Activated CD8-positive, alpha-beta memory T cell treated with anti-CD3 and anti-CD28 coated beads for 4 hours (primary cell): ENCODE data around the gene NKX2-3.

Experiments
- DNase-seq, 2 donors: peaks; one replicate each; pipeline ENCODE4 v3.0.0-alpha.2; 2020; ENCODE audit warnings: low read depth in 2 of 2

Gene NKX2-3

DNA sequence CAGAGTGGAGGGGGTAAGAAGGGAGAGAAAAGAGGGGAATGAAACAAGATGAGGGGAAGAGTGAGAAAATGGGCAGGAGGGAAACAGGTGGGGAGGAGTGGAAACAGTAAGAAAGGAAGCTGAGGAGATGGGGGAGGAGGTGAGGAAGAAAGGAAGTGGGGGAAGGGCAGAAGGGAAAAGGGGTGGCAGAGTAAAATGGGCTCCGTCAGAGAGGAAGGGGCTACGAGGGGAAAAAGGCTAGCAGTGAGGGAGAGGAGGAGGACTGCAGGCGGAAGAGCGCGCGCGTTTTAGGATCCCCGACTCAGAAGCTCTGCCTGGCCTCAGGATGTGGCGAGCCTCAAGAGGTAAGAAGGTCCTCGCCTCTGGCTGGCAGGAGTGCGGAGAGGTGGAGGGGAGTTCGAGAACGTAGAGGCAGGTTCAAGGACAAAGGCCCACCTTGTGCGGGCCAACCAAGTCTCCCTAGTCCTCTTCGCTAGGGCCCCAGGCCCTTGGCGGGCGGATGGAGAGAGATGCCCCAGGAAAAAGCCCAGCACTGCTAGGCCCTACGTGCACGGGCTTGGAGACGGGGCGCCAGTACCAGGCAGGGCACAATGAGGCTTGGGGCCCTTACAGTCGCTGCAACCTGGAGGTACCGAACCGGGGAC lies 5.8 kb upstream of the NKX2-3 start:
- DNase-seq, result no peak

DNA sequence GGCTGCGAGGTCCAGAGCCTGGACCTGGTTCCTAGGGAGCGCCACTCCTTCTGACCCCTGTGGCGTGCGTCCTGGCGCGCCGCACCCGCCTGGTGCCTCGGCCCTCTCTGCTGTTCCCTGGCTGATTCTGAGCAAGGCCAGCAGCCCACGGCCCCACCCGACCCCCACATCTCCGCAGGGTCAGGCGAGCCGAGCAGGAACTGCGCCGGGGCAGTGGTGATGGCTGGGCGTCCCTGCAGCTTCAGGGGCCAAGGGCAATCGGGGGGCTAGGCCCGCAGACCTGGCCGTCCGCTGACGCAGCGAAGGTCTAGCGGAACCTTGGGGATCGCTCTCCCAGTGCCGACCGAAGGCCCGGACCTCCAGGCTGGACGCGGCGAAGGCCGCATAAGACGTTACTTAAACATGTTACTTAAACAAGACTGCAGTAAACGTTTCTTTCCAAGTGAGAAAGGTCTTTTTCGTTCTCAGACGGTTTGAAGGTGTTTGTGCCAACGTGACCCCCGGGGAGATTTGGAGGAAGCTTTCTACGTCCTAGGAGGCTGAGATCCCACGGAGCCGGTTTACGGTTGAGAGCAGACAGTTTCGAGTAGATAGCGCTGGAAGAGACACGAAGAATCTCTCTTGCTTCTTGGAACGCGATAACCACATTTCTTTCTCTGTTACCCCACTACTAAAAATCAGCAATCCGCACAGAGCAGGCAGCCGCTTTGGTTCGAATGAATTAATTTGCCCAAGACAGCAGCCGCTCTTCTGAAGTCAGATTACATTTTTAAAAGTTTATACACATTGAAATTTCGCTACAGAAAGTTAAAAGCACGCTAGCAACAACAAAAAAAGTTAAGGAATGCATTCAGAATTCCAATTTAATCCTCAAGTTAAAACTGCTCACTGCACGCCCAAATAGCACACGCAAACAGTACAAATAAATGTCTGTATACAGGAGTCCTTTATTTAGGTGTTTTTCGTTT lies 4.9 kb upstream of the NKX2-3 start:
- DNase-seq, result no peak

DNA sequence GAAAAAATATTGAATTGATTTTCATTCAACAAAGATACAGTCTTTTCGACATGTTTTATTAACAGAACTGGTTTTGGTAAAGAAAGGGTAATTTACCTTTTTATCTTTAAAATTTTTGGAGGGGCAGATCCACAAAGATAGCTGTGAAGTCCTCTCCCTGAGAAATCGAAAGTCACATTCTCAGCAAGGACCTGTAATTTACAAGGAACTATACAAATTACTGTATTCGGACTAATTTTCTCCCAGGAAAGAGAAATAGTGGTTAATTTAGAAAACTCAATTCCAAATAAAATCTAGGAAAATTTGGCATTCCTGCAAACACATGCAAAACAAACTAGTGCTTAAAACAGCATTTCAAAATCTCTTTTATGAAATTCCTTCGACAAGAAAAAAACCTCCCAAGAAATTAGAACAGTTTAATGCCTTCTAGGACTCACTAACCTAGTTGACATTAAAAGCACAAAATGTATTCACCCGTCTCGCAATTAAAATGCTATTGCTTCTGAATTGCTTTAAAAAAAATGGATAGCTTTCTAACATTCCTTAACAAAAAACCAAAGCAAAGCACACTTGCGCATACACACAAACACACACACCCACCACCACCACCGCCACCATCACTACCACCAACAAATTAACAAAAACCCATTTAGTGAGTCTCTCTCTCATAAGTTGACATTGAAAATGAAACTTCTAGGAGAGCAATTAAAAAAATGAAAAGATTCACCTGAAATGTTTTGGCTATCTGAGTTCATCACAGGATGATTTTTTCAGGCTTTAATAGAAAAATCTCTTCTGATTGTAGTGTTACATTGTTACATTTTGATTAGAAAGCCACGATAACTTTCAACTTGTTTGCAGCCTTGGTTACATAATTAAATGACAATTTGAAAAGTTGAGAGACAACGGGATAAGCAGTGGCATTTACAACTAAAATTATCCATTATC lies 4.0 kb upstream of the NKX2-3 start:
- no peak for DNase-seq

DNA sequence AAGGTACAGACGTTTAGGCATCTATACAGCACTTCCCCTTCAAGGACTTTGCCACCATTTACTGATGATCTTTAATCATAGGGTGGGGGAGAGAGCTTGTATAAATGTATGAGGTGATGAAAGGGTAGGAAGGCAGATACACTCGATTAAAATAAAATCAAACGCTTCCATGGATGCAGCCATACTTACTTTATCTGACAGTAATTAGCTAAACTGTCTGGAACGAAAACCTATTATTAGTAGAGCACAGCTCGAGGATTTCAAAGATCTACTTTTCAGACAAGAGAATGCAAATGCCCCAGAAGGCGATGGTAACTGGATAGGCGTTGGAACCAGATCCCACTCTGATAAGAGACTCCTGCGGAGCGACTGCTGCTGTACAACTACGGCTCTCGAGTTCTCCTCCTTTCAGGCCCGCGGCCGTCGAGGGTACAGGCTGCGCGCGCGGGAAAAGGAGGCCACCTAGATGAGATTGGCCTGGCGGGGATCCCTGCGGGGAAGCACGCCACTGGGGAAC lies 3.1 kb upstream of the NKX2-3 start:
- no peak for DNase-seq

DNA sequence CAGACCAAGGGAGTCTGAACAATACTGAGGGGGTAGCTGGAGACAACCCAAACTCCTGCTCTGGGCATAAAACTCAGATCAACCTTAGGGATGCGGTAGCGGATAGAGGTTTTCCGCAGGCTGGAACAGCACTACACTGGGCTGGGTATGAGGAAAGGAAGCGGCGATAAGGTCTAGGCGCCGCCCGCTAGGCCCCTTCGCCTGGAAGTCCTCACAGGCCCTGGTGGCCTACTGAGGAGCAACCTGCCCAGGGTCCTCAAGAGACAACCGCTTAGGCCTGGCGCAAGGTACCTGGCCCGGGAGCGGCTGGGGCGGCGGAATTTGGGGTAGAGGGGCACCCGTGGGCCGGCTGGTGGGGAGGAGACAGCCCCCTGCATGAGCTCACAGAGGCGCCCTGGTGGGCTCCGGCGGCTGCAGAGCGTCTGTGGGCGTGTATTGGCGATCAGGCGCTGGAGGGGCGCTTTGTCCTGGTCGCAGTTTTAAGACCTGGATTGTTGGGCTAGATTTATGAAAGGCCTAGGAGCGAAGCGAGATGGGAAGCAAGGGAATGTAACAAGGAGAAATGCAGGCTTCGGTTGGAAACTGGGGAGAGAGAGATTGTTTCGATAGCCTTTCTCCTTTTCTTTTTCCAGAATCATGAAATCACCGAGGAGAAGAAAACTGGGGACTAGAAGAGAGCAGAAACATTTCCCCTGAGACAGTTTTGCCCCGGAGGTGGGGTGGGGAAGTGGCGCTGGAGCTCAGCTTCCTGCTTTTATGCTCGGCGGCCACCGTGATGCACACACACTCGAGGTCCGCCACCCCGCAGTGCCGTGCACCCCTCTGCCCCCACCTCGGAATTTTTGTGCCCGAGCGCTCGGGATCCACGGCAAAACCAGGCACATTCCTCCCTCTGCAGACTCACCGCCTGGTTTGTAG lies 2.4 kb upstream of the NKX2-3 start:
- DNase-seq, result no peak

DNA sequence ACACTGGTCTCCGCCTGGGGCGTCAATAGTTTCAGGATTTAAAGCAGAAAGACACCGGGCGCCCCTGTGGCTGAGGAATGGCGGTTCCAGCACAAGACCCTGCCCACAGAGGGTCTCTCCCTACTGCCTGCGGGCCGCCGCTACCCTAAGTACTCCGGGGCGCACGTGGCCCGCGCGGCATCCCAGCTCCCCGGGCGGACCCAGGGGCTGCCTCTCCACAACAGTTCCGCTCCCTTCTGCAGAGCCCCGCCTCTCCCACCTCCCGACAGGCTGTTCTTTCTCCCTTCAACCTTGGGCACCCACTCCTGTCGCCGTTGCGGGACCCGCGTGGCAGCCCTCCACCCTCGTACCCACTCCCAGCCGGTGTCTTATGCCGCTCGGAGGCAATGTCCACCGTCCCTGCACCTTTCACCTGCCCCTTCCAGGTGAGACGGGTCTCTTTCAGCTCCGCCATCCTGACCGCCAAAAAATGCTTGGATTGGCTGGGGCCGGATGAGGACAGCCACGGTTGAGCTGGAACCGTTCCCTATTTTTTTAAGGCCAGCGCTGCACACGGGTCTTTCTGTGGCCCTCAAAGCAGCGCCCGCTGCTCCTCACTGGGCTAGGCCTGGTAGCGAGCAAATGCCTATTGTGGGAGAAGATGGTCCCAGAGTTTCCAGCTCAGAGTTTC lies 1.6 kb upstream of the NKX2-3 start:
- DNase-seq, result no peak

DNA sequence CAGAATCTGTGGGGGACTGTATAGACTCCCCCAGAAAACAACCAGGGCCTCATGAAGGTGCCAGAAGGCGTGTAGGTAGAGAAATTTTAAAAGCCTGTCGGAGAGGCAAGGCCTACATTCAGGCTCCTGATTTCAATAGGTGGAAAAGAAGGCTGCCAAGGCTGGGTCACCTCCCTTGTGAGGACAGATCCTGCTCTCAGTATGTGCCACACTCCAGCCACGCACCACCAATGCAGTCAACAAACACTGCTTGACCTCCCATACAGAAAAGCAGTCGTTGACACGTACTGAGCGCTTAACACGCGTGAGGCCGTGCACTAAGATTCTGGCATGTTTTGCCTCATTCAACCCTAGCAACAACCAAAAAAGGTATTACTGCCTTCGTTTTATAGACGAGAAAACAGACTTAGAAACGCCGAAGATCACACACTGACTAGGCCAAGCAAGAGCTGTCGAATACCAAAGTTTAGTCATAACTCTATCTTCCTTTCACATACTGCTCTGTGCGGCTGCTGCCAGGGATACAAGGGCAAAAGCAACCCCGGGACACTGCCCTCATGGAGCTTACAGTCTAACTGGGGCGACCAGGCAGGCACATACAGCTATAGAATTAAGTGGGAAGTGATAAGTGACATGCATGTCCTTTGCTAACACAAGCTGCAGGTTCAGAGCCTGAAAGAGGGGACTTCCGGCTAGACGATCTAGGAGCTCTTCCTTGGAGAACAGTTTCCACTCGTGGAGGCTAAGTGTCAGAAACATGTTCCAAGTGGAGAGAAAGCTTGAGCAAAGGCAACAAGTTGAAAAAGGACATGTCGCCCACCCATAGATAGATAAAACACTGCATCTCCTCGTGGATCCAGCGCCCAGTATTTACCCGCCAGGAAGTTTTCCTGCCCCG lies 797 bp upstream of the NKX2-3 start:
- DNase-seq, result no peak

DNA sequence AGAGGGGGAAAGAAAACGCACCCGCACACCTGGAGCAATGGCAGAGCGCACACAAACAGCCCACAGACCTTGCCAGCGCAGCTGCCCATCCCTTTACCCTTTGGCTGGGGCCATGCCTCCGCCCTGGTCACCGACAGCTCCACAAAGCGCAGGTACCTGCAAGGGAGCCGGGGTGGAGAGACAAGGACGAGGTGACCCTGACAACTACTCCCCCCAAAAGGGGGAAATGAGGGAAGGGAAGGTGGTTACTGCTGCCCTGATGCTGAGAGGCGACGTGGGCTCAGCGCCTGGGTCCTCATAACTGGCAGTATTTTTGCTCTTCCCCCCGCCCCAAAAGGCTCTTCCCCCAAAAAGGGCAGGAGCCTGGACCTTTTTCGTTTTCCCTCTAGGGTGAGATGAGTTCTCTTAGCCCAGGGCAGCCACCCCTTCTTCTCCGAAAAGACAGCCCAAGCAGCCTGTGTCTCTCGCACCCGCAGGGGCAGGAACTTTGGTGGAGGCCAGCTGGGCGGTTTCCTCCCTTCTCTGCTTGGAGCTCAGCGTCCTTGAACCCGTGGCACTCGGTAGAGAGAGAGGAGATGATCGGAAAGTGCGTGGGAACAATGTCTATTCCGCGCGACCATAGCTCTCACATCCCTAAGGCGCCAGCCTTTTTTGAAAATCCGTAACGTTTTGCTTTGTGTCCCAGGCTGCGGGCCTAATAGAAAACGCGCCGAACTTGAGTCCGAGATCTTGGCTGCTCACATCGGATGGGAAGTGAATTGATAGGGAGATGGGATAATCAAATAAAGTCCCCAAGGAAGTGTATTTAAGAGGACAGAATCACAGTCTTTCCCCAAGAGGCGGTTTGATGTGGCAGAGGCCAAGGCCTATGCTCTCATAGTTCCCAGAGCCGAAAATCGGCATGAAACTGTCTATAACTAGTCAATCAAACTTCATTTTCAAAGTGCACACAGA lies 1.0 kb downstream of the NKX2-3 start:
- no peak for DNase-seq

DNA sequence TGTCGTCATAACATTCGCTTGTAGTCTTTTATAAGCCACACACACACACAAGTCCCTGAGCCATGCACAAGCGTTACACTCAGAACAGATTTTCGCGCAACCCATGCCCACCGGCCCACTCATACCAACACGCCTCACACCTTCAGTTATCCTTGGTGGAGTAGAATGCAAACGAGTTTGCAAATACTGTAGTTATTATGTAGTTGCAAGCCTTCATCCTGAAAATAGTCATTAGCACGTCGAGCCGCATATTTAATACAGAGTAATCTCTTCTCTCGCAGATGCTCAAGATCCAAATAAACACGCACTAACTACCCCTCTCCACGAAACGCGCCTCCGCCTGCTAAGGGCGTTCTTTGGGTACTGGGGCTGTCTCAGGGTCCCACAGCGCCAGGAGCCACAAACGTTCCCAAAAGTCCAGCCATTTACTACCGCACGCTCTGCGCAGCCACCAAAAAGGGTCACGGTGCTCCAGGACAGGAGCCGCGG lies 1.8 kb downstream of the NKX2-3 start:
- no peak for DNase-seq

DNA sequence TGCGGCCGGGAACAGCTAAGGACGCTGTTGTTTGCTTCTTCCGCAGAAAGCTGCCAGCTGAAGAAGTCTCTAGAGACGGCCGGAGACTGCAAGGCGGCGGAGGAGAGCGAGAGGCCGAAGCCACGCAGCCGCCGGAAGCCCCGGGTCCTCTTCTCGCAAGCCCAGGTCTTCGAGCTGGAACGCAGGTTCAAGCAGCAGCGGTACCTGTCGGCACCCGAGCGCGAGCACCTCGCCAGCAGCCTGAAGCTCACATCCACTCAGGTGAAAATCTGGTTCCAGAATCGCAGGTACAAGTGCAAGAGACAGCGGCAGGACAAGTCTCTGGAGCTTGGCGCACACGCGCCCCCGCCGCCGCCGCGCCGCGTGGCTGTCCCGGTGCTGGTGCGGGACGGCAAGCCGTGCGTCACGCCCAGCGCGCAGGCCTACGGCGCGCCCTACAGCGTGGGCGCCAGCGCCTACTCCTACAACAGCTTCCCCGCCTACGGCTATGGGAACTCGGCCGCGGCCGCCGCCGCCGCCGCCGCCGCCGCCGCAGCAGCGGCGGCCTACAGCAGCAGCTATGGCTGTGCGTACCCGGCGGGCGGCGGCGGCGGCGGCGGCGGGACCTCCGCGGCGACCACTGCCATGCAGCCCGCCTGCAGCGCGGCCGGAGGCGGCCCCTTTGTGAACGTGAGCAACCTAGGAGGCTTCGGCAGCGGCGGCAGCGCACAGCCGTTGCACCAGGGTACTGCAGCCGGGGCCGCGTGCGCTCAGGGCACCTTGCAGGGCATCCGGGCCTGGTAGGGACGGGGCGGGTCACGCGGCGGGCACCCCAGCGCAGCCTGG lies 2.4 kb downstream of the NKX2-3 start:
- no peak for DNase-seq

DNA sequence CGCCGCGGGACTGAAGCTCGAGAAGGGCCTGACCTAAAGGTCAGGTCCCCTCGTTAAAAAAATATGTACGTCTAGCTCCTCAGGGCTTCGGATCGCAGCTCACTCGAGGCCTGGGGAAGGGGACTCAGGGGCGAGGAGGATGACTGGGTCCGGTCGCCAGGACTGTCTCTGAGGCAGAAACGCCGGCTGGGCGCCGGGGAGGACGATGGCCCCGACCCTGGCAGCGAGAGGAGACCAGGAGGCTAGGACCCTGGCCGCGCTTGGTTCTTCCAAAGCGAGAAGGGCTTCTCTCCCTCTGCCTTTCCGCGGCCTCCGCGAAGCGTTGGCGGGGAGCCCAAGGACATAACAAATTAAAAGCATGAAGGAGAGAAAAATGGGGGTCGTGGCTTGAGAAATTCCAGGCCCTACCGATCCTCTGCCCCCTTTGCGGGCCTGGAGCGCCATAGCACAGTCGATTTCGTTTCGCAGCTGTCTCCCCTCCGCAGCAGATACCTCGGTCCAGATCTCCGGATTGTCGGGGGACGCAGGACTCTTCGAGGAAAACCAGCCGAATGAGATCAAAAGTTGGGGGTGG lies 3.1 kb downstream of the NKX2-3 start:
- no peak for DNase-seq

DNA sequence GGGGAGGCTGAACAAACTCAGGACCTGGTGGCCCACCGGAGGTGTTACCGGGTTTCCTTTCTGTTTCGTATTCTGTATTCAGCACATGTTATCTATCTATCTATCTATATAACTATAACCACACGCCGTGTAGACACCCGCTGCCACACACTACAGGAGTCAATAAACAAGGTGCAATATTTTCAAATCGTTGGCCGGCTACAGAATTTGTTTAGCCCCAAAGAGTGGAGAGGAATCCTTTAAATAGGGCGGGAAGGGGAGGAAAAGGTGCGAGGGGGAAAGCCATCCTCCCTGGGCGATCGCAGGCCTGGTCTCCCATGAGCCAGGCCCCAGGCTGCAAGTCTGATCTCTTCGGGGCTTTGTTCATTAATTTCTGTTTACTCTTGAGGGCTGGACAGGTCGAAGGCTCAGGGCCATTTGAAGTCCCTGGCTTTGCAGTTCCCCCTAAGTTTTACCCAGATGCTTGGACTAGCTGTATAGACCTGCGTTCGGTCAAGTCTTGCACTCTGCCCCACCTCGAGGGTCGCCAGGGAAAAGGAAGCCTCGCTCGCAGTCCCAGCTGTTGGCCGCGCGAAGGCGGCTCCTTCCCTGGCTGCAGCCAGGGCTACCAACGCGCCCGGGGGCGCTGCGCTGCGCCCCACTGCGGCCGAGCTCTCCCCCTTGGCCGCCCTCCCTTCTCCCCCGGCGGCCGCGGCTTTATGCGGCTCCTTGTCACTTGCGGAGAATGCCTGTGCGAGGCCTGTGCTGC lies 3.8 kb downstream of the NKX2-3 start:
- DNase-seq, result no peak

DNA sequence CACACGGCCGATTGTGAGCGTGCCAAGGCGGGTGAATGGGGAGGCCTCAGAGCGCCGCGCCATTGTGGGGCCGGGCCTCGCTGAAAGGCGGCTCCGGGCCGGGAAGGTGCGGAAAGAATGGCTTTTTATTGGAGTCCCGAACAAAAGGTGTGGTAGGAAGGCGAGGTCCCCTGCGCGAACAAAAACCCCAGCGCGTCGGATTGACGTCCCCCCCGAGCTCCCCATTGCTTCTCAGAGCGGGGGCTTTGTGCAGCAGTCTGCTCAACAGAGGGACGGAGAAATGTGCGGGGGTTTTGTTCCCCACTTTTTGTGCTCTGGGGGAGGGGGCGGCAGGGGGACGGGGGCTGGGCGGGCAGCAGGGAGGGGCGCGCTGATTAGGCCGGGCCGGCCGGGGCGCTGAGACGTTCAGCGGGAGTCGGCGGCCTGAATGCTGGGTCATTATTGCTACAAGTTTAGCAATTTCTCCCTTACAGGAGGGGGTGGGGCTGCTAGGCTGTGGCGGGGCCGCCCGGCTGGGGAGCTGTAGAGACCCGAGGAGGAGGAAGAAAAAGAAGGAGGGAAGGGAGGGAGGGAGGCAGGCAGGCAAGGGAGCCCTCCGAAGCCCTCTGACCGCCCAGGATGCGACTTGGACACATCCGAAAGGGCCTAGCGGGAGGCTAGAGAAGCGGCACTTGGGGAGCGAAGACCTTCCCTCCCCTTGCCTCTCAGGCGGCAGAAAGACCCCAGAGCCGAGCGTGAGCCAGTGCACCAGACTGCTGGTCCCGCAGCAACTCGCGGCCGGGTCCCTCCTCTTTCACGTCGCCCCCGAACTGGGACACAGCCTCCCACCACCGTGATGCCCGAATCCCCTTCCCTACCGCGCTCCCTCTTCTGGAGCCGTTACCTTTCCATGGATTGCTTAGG lies 4.6 kb downstream of the NKX2-3 start:
- DNase-seq, result no peak

DNA sequence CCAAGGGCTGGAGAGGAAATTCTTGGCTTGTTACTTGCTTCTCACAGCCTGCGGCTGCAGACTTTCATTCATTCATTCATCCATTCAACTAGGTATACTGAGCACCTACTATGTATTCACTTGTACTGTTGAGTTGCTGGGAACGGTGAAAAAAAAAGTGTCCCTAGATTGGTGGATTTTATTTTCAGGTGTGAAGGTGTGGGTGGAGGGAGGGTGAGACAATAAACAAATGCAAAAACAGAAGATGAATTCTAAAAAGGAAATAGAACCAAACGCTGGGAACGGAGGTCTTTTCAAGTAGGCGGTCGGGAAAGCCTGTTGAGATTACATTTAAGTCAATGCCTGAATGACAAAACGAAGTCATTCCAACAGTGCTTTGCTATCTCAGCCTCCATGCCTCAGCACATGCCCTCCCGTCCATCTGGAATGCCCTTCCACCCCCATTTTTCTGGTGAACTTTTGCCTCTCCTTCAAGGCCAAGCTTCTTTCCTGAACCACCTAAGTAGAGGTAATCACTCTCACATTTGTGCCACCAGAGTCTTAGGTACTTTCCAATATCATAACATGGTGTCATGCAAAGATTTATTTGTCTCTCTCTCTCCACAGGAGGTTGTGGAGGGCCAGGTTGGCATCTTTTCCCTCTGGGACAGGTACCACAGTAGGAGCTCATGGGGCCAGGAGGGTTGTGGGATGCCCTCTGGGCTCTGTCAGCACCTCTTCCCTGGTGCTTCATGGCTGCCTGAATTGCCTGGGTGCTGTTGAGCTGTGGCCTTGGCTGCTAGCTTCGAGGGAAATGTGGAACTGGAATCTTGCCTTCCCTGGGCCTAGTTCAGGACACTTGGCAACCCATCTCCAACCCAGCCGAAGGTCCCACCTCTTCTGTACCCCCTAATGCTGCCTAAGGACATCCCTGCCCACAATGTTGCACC lies 5.5 kb downstream of the NKX2-3 start:
- no peak for DNase-seq
